Smooth muscle cell (in vitro differentiated cells): ENCODE data around the gene KCNJ14. TPM values are rescaled to one million over a fixed set of nuclear protein-coding genes. Genes with fewer than 3 reads are reported as not detected.

Experiments used
- DNase-seq: peaks from one replicate; lab custom pipeline; 2025; ENCODE audit not compliant: unreplicated experiment; lab: John Stamatoyannopoulos, UW
- H2AFZ ChIP-seq: fragments of 200-600 bp; sonication (generic); 2 replicates; pipeline ENCODE4 v1.6.0; 2016; ENCODE audit warnings: antibody characterized with exemption, low read depth, mild to moderate bottlenecking
- H3F3A ChIP-seq: fragments of 200-600 bp; sonication (generic); 2 replicates; pipeline ENCODE4 v1.6.0; 2017; ENCODE audit warnings: antibody characterized with exemption, low read depth
- H3K27ac ChIP-seq: fragments of 200-600 bp; sonication (generic); 2 replicates; pipeline ENCODE4 v1.5.1; 2016; ENCODE audit warnings: low read depth, mild to moderate bottlenecking
- H3K27me3 ChIP-seq: fragments of 200-600 bp; sonication (generic); 2 replicates; pipeline ENCODE4 v1.6.1; 2016; ENCODE audit warnings: low read depth, mild to moderate bottlenecking
- H3K36me3 ChIP-seq: fragments of 200-600 bp; sonication (generic); 2 replicates; pipeline ENCODE4 v1.5.1; 2016; ENCODE audit warnings: low read depth
- H3K4me1 ChIP-seq: fragments of 200-600 bp; sonication (generic); 2 replicates; pipeline ENCODE4 v1.5.1; 2016; ENCODE audit warnings: low read depth
- H3K4me2 ChIP-seq: fragments of 200-600 bp; sonication (generic); 2 replicates; pipeline ENCODE4 v1.6.0; 2016; ENCODE audit warnings: mild to moderate bottlenecking
- H3K4me3 ChIP-seq: fragments of 200-600 bp; sonication (generic); 2 replicates; pipeline ENCODE4 v1.5.1; 2016; ENCODE audit warnings: mild to moderate bottlenecking
- H3K79me2 ChIP-seq: fragments of 200-600 bp; sonication (generic); 2 replicates; pipeline ENCODE4 v1.6.0; 2016; ENCODE audit warnings: low read depth, mild to moderate bottlenecking
- H3K9ac ChIP-seq: fragments of 200-600 bp; sonication (generic); 2 replicates; pipeline ENCODE4 v1.6.0; 2016; ENCODE audit warnings: low read depth
- H3K9me3 ChIP-seq: fragments of 200-600 bp; sonication (generic); replicated peaks from 2 replicates; pipeline ENCODE4 v1.5.1; 2016; ENCODE audit warnings: low read depth
- H4K20me1 ChIP-seq: fragments of 200-600 bp; sonication (generic); 2 replicates; pipeline ENCODE4 v1.6.0; 2016; ENCODE audit warnings: low read depth
- WGBS: methylation state at CpG from one replicate; pipeline ENCODE4 v1.1.7; 2016; ENCODE audit warnings: low lambda C conversion rate; 5-methylcytosine and 5-hydroxymethylcytosine counted together
- polyA plus RNA-seq: library from polyadenylated mRNA; unstranded; fragments of >200 nt; fragmentation: Nextera tagmentation; extraction: Ambion mirVana; gene quantifications from 2 replicates; pipeline ENCODE4 v1.2.1, GENCODE V29; 2016
- total RNA-seq: library from RNA; depleted of rRNA; stranded (reverse); fragments of >200 nt; gene quantifications from 2 replicates; pipeline ENCODE4 v1.2.3, GENCODE V29; 2014
- TF ChIP-seq, protein P1 (sequence below): fragments of 200-600 bp; sonication (generic); IDR thresholded peaks from 2 replicates; pipeline ENCODE4 v1.5.1; 2017; ENCODE audit warnings: borderline replicate concordance, mild to moderate bottlenecking, antibody characterized with exemption; ENCODE audit not compliant: insufficient read depth, poor library complexity, severe bottlenecking

Gene KCNJ14
- 1.2 and 1.8 TPM in 2 replicates for total RNA-seq
- 1.7 and 2.0 TPM in 2 replicates for polyA plus RNA-seq

DNA sequence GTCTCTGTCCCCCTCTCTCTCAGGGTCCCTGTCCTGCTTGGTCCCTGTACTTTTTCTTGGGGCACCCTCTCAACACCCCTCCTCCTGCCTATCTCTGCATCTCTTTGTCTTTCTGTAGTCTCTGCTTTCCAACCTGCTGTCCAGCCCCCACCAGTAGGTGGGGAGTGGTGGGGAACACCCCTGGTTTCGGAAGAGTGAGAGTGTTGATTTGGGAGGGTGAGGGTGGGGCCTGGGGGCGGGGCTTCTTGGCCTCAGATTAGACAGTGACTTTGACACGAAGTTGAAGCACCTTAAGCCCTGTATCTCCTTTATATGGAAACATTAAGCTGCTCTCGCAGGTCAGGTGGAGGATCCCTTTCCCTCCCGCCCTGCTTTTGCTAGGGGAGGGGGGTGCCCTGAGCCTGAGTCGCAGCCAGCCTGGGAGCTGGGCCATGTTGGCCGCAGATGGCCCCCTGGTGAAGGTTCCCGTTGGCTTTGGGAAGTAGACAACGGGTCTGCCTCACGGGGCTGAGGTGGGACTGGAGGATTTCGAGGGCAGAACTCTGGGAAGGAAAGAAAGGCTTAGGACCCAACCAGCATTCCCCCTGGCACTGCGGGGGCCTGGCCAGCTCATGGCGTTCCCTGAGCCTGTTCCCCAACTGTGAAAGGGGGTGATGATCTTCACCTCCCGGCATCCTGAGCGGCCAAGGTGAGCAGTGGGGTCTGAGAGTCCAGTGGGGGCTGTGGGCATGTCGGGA lies at the start of gene KCNJ14:
Gene KCNJ14, plus strand, starts transcription at position 404 of the 737 bp plus-strand sequence. CDS start 6,151 bp downstream, outside the sequence.
- no peaks in the 10 kb centered on the region for H3F3A ChIP-seq
- 94% methylated on average over 16 of the region's 16 CpGs for WGBS
- H3K4me2 ChIP-seq: no peak within 1 kb of the TSS
- H3K4me3 ChIP-seq: no peak within 1 kb of the TSS
- no peaks in the 10 kb centered on the region for H3K36me3 ChIP-seq
- H3K9ac ChIP-seq: no peak within 1 kb of the TSS
- peaks cover 6% of the 10 kb centered on the region for H4K20me1 ChIP-seq
- no peak within 1 kb of the TSS for H3K27ac ChIP-seq
- TF ChIP-seq, protein P1, sequence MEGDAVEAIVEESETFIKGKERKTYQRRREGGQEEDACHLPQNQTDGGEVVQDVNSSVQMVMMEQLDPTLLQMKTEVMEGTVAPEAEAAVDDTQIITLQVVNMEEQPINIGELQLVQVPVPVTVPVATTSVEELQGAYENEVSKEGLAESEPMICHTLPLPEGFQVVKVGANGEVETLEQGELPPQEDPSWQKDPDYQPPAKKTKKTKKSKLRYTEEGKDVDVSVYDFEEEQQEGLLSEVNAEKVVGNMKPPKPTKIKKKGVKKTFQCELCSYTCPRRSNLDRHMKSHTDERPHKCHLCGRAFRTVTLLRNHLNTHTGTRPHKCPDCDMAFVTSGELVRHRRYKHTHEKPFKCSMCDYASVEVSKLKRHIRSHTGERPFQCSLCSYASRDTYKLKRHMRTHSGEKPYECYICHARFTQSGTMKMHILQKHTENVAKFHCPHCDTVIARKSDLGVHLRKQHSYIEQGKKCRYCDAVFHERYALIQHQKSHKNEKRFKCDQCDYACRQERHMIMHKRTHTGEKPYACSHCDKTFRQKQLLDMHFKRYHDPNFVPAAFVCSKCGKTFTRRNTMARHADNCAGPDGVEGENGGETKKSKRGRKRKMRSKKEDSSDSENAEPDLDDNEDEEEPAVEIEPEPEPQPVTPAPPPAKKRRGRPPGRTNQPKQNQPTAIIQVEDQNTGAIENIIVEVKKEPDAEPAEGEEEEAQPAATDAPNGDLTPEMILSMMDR: no peak
- no peaks in the 10 kb centered on the region for H3K4me1 ChIP-seq
- H3K79me2 ChIP-seq: no peaks in the 10 kb centered on the region
- DNase-seq: no peak
- H3K9me3 ChIP-seq: no peaks in the 10 kb centered on the region
- H2AFZ ChIP-seq: no peak within 1 kb of the TSS
- no peaks in the 10 kb centered on the region for H3K27me3 ChIP-seq

GRCh38 chr19:48405850-48406249 lies 49.5 kb upstream of the KCNJ14 start:
- H3K9me3 ChIP-seq: no peaks in the 10 kb centered on the region
- H3K9ac ChIP-seq: no peak overlapping the region
- H4K20me1 ChIP-seq: peaks cover 4% of the 10 kb centered on the region
- H3K4me2 ChIP-seq: no peak overlapping the region
- no peaks in the 10 kb centered on the region for H3K27me3 ChIP-seq
- H3K27ac ChIP-seq: no peak overlapping the region
- WGBS: 90% methylated on average over 13 of the region's 13 CpGs
- H3K36me3 ChIP-seq: no peaks in the 10 kb centered on the region
- no peak overlapping the region for H3K4me3 ChIP-seq
- DNase-seq: no peak
- no peaks in the 10 kb centered on the region for H3F3A ChIP-seq
- no peaks in the 10 kb centered on the region for H3K4me1 ChIP-seq
- peaks cover 14% of the 10 kb centered on the region for H3K79me2 ChIP-seq
- TF ChIP-seq, protein P1: no peak
- no peak overlapping the region for H2AFZ ChIP-seq

- TF ChIP-seq, protein P1: no peak
- H3K9ac ChIP-seq: no peak overlapping the region
- no peak overlapping the region for H3K27ac ChIP-seq
- H3F3A ChIP-seq: no peaks in the 10 kb centered on the region
- WGBS: 47% methylated on average over 24 of the region's 24 CpGs
- H4K20me1 ChIP-seq: no peaks in the 10 kb centered on the region
- no peaks in the 10 kb centered on the region for H3K9me3 ChIP-seq
- H2AFZ ChIP-seq: no peak overlapping the region
- peaks cover 8% of the 10 kb centered on the region for H3K4me1 ChIP-seq
- H3K27me3 ChIP-seq: no peaks in the 10 kb centered on the region
- H3K79me2 ChIP-seq: no peaks in the 10 kb centered on the region
- DNase-seq: no peak
- no peak overlapping the region for H3K4me3 ChIP-seq
- peaks cover 3% of the 10 kb centered on the region for H3K36me3 ChIP-seq
- H3K4me2 ChIP-seq: peak overlapping the region; percentile 54
Observed at GRCh38 chr19:48413879-48414587, 41.3 kb upstream of the KCNJ14 start.
